DOHH2 (cell line): ENCODE measurements around the gene SLC13A2.

Experiments used
- EZH2phosphoT487 ChIP-seq: fragments of 200-600 bp; sonication (generic); IDR thresholded peaks from 2 replicates; pipeline ENCODE4 v1.6.1; 2017; ENCODE audit warnings: borderline replicate concordance, mild to moderate bottlenecking, antibody characterized with exemption, low read length, moderate library complexity, mixed read lengths
- TF ChIP-seq, protein P1 (sequence below): fragments of 200-600 bp; sonication (generic); IDR thresholded peaks from one replicate; pipeline ENCODE4 v1.5.1; 2014; ENCODE audit warnings: antibody characterized with exemption, mild to moderate bottlenecking, low read depth, low read length; ENCODE audit not compliant: poor library complexity, severe bottlenecking

DNA sequence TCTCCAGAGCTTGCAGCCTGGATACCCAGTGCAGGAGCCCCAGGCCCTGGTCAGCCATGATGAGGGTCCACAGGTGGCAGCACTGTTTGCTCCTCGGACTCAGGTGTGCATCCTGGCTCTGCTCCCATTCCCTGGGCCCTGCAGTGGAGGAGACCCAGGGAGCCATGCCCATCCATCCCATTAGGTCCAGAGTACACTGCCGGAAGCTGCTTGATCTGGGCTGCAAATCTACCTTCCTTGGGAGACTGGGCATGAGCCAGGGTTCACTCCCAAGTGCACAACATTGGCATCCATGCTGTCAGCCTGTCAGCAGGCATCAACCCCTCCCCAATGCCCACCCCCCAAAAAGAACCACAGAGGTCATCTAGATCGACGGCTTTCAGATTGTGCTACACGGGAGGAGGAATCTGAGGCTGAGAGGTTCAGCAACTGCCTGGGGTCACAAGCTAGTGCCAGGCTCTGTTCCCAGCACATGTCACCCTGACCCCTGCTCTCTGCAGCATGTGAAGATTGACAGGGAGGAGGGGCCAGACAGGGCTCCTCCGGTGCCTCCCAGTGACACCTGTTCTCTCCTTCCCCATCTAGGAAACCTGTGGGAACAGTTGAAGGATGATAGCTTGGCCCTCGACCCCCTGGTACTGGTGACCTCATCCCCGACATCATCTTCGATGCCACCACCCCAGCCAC lies 63.2 kb downstream of the SLC13A2 start:
- TF ChIP-seq, protein P1, sequence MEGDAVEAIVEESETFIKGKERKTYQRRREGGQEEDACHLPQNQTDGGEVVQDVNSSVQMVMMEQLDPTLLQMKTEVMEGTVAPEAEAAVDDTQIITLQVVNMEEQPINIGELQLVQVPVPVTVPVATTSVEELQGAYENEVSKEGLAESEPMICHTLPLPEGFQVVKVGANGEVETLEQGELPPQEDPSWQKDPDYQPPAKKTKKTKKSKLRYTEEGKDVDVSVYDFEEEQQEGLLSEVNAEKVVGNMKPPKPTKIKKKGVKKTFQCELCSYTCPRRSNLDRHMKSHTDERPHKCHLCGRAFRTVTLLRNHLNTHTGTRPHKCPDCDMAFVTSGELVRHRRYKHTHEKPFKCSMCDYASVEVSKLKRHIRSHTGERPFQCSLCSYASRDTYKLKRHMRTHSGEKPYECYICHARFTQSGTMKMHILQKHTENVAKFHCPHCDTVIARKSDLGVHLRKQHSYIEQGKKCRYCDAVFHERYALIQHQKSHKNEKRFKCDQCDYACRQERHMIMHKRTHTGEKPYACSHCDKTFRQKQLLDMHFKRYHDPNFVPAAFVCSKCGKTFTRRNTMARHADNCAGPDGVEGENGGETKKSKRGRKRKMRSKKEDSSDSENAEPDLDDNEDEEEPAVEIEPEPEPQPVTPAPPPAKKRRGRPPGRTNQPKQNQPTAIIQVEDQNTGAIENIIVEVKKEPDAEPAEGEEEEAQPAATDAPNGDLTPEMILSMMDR = no peak
- no peak for TF ChIP-seq EZH2phosphoT487
